Measurements from ENCODE around the gene STAG1. TPM values are rescaled to one million over a fixed set of nuclear protein-coding genes. Genes with fewer than 3 reads are reported as not detected.

The STAG1 gene
- total and polyA plus RNA-seq, 9 of the 15 experiments (the other 6 are each of a cell fraction or from before 2014, with no cell fraction given) = 2.7 to 17.7 (median 8.8) TPM

DNA sequence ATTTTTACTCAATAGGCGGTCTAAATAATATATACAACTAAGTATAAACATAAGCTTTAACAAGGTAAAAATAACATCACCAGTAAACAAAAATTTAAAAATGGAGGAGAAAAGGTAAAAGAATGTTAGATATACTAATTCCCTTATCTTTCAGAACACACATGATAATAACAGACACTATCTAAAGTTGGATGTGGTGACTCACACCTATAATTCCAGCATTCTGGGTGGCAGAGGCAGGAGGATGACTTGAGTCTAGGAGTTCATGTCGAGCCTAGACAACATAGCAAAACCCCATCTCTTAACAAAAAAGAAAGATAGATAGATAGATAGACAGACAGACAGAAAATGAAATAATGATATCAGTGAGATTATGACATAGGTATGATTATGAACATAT is 85.1 kb downstream of the STAG1 start:
- FAIRE-seq = no peak
- WGBS (ENCODE audit: insufficient coverage, low coverage, missing lambda C conversion rate) = 45% methylated on average over 2 of the region's 2 CpGs
- peak in 2 of 4 experiments; percentile 9 to 44 for DNase-seq (ENCODE audit: extremely low read depth in 1 of 4, low spot score in 3 of 4)
- no TSS peak for BruUV-seq (replicated peaks)
- CTCF ChIA-PET (ENCODE audit: low intra/inter-chr PET ratio) = no interaction called here
- intact Hi-C loops (cut with micrococcal nuclease) (no loop called here), in situ Hi-C loops (cut with MboI) (no loop called here)
- Histone ChIP-seq H3K4me2 (ENCODE audit: insufficient read depth, low read length) (no peak overlapping the region), H2AFZ (ENCODE audit: low read depth, low read length) (no peak overlapping the region), H3K27ac (ENCODE audit: extremely low read depth, low read depth, low read length) (no peak overlapping the region), H3K9me1 (ENCODE audit: control insufficient read depth, insufficient read depth, low read length) (no peaks in the 10 kb centered on the region), H3K27me3 (ENCODE audit: control insufficient read depth in 2 of 2, insufficient read depth in 2 of 2, low read length in 2 of 2) (no peaks in the 10 kb centered on the region), H3K79me2 (ENCODE audit: control insufficient read depth, insufficient read depth, low read length) (peaks cover 44% of the 10 kb centered on the region), H4K20me1 (replicated peaks; ENCODE audit: control insufficient read depth, insufficient read depth, low read length) (no peaks in the 10 kb centered on the region), H3K4me3 (no peak overlapping the region), H3K9ac (ENCODE audit: insufficient read depth in 1 of 2, low read depth in 2 of 2, low read length in 2 of 2) (no peak overlapping the region), H3K36me3 (ENCODE audit: control insufficient read depth, insufficient read depth, low read length) (no peaks in the 10 kb centered on the region; the same call in 2 of the 3 replicates), H3K9me3 (replicated peaks; ENCODE audit: control insufficient read depth, insufficient read depth, low read depth, low read length) (no peaks in the 10 kb centered on the region), H3K4me1 (replicated peaks in 1 of 2; ENCODE audit: control insufficient read depth in 2 of 2, insufficient read depth in 2 of 2, low read length in 2 of 2) (peaks cover 0 to 7% of the 10 kb centered on the region in 2 experiments; a peak in 2 of 5 replicates)
- ATAC-seq = peak; percentile 45; the same call in 1 of the 3 replicates
- POLR2A ChIA-PET = no interaction called here
- TF ChIP-seq CBX8 (IDR thresholded peaks at IDR 0.05; ENCODE audit: borderline replicate concordance, extremely low read depth, low read depth, low read length, poor library complexity, severe bottlenecking) (no peak), SMARCE1 (IDR thresholded peaks at IDR 0.05) (peak; percentile 61; the same call in 1 of the 2 replicates), TSC22D4 (tag; IDR thresholded peaks at IDR 0.05) (no peak), MBD2 (IDR thresholded peaks at IDR 0.05; ENCODE audit: borderline replicate concordance, low read depth) (no peak), ELK3 (CRISPR knock-in tag; IDR thresholded peaks at IDR 0.05) (no peak), CBX5 (IDR thresholded peaks at IDR 0.05; ENCODE audit: borderline replicate concordance, low read depth) (no peak), MTA2 (IDR thresholded peaks at IDR 0.05; ENCODE audit: low read depth) (no peak), TAL1 (IDR thresholded peaks at IDR 0.05) (0 out of 2 replicates have a peak, but pooled peaks have one; percentile 7), CCAR2 (IDR thresholded peaks at IDR 0.05; ENCODE audit: low read depth, low read length) (no peak), MCM7 (IDR thresholded peaks at IDR 0.05) (no peak), CLOCK (CRISPR knock-in tag; IDR thresholded peaks at IDR 0.05; ENCODE audit: borderline replicate concordance) (no peak), PML (IDR thresholded peaks at IDR 0.05; ENCODE audit: low read length) (no peak), ZNF408 (CRISPR knock-in tag; IDR thresholded peaks at IDR 0.05; ENCODE audit: low read depth) (no peak), GTF2F1 (IDR thresholded peaks at IDR 0.05; ENCODE audit: low read depth, low read length) (no peak), TBP (optimal IDR thresholded peaks at IDR 0.05; ENCODE audit: low read depth, low read length) (no peak), CBFA2T3 (IDR thresholded peaks at IDR 0.05) (peak; percentile 45), TAF9B (IDR thresholded peaks at IDR 0.05; ENCODE audit: partially characterized antibody) (no peak), KAT2B (IDR thresholded peaks at IDR 0.05; ENCODE audit: low read depth, low read length) (no peak), TEAD4 (IDR thresholded peaks at IDR 0.05; ENCODE audit: low read length) (peak; percentile 53), TEAD4 (CRISPR knock-in tag; IDR thresholded peaks at IDR 0.05; ENCODE audit: borderline replicate concordance) (no peak), NR0B1 (IDR thresholded peaks at IDR 0.05; ENCODE audit: partially characterized antibody) (no peak), MXI1 (IDR thresholded peaks at IDR 0.05; ENCODE audit: low read depth, low read length) (no peak)

Measured in K562 (cell line).